Liver (tissue), 9 donors: ENCODE measurements around the gene SLC38A4. TPM values are rescaled to one million over a fixed set of nuclear protein-coding genes. Genes with fewer than 3 reads are reported as not detected.

Source experiments
- DNase-seq: peaks from one replicate; pipeline ENCODE4 v3.0.0-alpha.2; 2017; ENCODE audit warnings: low spot score
- H3K27ac ChIP-seq, 2 donors: one replicate each; pipeline ENCODE4 v1.7.0; 2013; ENCODE audit warnings: inconsistent platforms in 2 of 2, low read length in 2 of 2, control low read depth in 1 of 2, low read depth in 1 of 2, mild to moderate bottlenecking in 1 of 2
- H3K27me3 ChIP-seq, 4 donors: one replicate each; pipeline versions ENCODE4 v1.6.1 to v1.7.0; 2013; ENCODE audit warnings: low read length in 3 of 4, inconsistent platforms in 1 of 4, mild to moderate bottlenecking in 1 of 4, moderate library complexity in 1 of 4; ENCODE audit not compliant: control insufficient read depth in 4 of 4, insufficient read depth in 4 of 4
- H3K36me3 ChIP-seq, 4 donors: one replicate each; pipeline versions ENCODE4 v1.6.1 to v1.7.0; 2013; ENCODE audit warnings: low read length in 3 of 4, mild to moderate bottlenecking in 3 of 4, low read depth in 1 of 4, moderate library complexity in 1 of 4; ENCODE audit not compliant: control insufficient read depth in 4 of 4, insufficient read depth in 3 of 4
- H3K4me1 ChIP-seq, 4 donors: one replicate each; pipeline versions ENCODE4 v1.6.1 to v1.7.0; 2013; ENCODE audit warnings: low read length in 3 of 4, mild to moderate bottlenecking in 3 of 4, moderate library complexity in 1 of 4; ENCODE audit not compliant: control insufficient read depth in 4 of 4, insufficient read depth in 4 of 4
- H3K4me3 ChIP-seq, 3 donors: one replicate each; pipeline versions ENCODE4 v1.6.1 to v1.7.0; 2013; ENCODE audit warnings: low read length in 3 of 3, control low read depth in 1 of 3, low read depth in 1 of 3, mild to moderate bottlenecking in 1 of 3
- H3K9ac ChIP-seq, 2 donors: one replicate each; pipeline ENCODE4 v1.7.0; 2013; ENCODE audit warnings: low read length in 2 of 2, mild to moderate bottlenecking in 2 of 2, moderate library complexity in 2 of 2, control low read depth in 1 of 2, low read depth in 1 of 2
- H3K9me3 ChIP-seq, 4 donors: one replicate each; pipeline versions ENCODE4 v1.6.1 to v1.7.0; 2013; ENCODE audit warnings: low read length in 3 of 4; ENCODE audit not compliant: control insufficient read depth in 4 of 4
- ATF3 ChIP-seq: IDR thresholded peaks from 2 replicates; pipeline ENCODE4 v1.6.1; 2016; ENCODE audit warnings: antibody characterized with exemption
- FOXA1 ChIP-seq: IDR thresholded peaks from 2 replicates; pipeline ENCODE4 v1.6.1; 2016; ENCODE audit warnings: antibody characterized with exemption
- FOXA2 ChIP-seq: IDR thresholded peaks from 2 replicates; pipeline ENCODE4 v1.6.1; 2016; ENCODE audit warnings: antibody characterized with exemption
- HNF4A ChIP-seq, 2 donors: conservative IDR thresholded peaks; 2 replicates each; pipeline ENCODE4 v1.6.1; 2016; ENCODE audit warnings: antibody characterized with exemption in 2 of 2, mild to moderate bottlenecking in 2 of 2
- HNF4G ChIP-seq: IDR thresholded peaks from 2 replicates; pipeline ENCODE4 v1.6.1; 2016; ENCODE audit warnings: antibody characterized with exemption
- JUND ChIP-seq, 2 donors: IDR thresholded peaks; 2 replicates each; pipeline ENCODE4 v1.6.1; 2016; ENCODE audit warnings: antibody characterized with exemption in 2 of 2
- NR2F2 ChIP-seq: IDR thresholded peaks from 2 replicates; pipeline ENCODE4 v1.6.1; 2016; ENCODE audit warnings: antibody characterized with exemption
- REST ChIP-seq: IDR thresholded peaks from 2 replicates; pipeline ENCODE4 v1.6.1; 2016; ENCODE audit warnings: antibody characterized with exemption, mild to moderate bottlenecking
- RXRA ChIP-seq, 2 donors: IDR thresholded peaks; 2 replicates each; pipeline ENCODE4 v1.6.1; 2017 to 2018; ENCODE audit warnings: antibody characterized with exemption in 2 of 2, mild to moderate bottlenecking in 1 of 2
- SP1 ChIP-seq: IDR thresholded peaks from 2 replicates; pipeline ENCODE4 v1.6.1; 2018; ENCODE audit warnings: antibody characterized with exemption, mild to moderate bottlenecking
- TAF1 ChIP-seq: conservative IDR thresholded peaks from 2 replicates; pipeline ENCODE4 v1.6.1; 2016; ENCODE audit warnings: antibody characterized with exemption, mild to moderate bottlenecking
- WGBS: extraction: QIAGEN DNeasy Blood & Tissue Kit; methylation state at CpG from one replicate; pipeline ENCODE4 v1.1.7; 2013; 5-methylcytosine and 5-hydroxymethylcytosine counted together
- polyA plus RNA-seq, 2 donors: library from polyadenylated mRNA; stranded (reverse) in 1 of 2; unstranded in 1 of 2; fragments of 200-250 nt in 1 of 2; fragments of >200 nt in 1 of 2; fragmentation: Nextera tagmentation in 1 of 2; extraction: Ambion mirVana in 1 of 2; gene quantifications; one replicate each; pipeline versions ENCODE4 v1.2.1 to v1.2.3, GENCODE V29; 2013 to 2015
- total RNA-seq, 2 donors: library from RNA; depleted of rRNA; stranded (reverse); fragments of >200 nt; gene quantifications; one replicate each; pipeline ENCODE4 v1.2.3, GENCODE V29; 2014
- TF ChIP-seq, protein P1 (sequence below): IDR thresholded peaks from 2 replicates; pipeline ENCODE4 v1.6.1; 2016; ENCODE audit warnings: antibody characterized with exemption
- donor health status: healthy.
- donor health status: healthy.
- donor health status: healthy.
- donor health status: healthy.
- donor health status: healthy.

SLC38A4 gene
- total and polyA plus RNA-seq, 4 donors, result 92.0 to 389 (median 169) TPM

DNA sequence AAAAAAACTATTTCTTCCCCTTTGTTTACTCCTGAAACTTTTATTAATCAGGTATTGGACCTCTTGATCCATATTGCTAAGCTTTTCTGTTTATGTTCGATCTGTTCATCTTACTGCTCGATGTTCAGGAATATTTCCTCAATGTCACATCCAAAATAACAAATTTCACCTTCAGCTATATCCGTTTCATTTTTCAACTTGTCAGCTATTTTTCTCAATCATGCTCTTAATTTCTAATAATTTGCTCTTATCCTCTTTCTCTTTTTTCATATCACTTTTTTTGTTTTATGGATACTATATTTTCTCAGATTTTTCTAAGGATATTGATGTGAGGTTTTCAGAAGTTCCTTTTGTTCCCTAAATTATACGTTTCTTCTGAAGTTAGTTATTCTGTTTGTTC lies 29.8 kb downstream of the SLC38A4 start:
- Histone ChIP-seq H3K4me3 (no peak overlapping the region), H3K4me1 (peaks cover 8 to 67% (median 42%) of the 10 kb centered on the region in 4 donors), H3K27ac (no peak overlapping the region), H3K9me3 (no peaks in the 10 kb centered on the region), H3K36me3 (peaks cover 0 to 30% (median 19%) of the 10 kb centered on the region in 4 donors), H3K9ac (no peak overlapping the region), H3K27me3 (no peaks in the 10 kb centered on the region)
- WGBS, result 73% methylated on average over 4 of the region's 4 CpGs
- no peak for TF ChIP-seq ATF3
- no peak for DNase-seq

GRCh38 chr12:46794593-46795190 lies 31.1 kb downstream of the SLC38A4 start:
- no peak overlapping the region for H3K27ac ChIP-seq
- H3K36me3 ChIP-seq, result peaks cover 0 to 36% (median 23%) of the 10 kb centered on the region in 4 donors
- H3K4me1 ChIP-seq, result peaks cover 8 to 55% (median 37%) of the 10 kb centered on the region in 4 donors
- no peak overlapping the region for H3K4me3 ChIP-seq
- no peak overlapping the region for H3K9ac ChIP-seq
- no peak for TF ChIP-seq HNF4G
- peak in 1 of 2 donors; percentile 27 for TF ChIP-seq HNF4A (conservative IDR thresholded peaks at IDR 0.05)
- DNase-seq, result no peak
- H3K9me3 ChIP-seq, result no peaks in the 10 kb centered on the region
- H3K27me3 ChIP-seq, result no peaks in the 10 kb centered on the region
- 41% methylated on average over 1 of the region's 1 CpG for WGBS

- Histone ChIP-seq H3K27me3 (no peaks in the 10 kb centered on the region), H3K27ac (no peak overlapping the region), H3K36me3 (peaks cover 1 to 46% (median 31%) of the 10 kb centered on the region in 4 donors), H3K4me3 (no peak overlapping the region), H3K9ac (no peak overlapping the region), H3K4me1 (peaks cover 4 to 48% (median 29%) of the 10 kb centered on the region in 4 donors), H3K9me3 (no peaks in the 10 kb centered on the region)
- WGBS, result 69% methylated on average over 3 of the region's 3 CpGs
- no peak for DNase-seq
- TF ChIP-seq HNF4A (conservative IDR thresholded peaks at IDR 0.05) (no peak), TAF1 (no peak), FOXA1 (no peak), SP1 (no peak), REST (no peak)
- TF ChIP-seq, protein P1, sequence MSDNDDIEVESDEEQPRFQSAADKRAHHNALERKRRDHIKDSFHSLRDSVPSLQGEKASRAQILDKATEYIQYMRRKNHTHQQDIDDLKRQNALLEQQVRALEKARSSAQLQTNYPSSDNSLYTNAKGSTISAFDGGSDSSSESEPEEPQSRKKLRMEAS, result no peak
Observed at GRCh38 chr12:46792925-46793324, 32.9 kb downstream of the SLC38A4 start.

- H3K9ac ChIP-seq, result no peak overlapping the region
- H3K9me3 ChIP-seq, result no peaks in the 10 kb centered on the region
- 88% methylated on average over 1 of the region's 1 CpG for WGBS
- DNase-seq, result no peak
- H3K27ac ChIP-seq, result no peak overlapping the region
- peaks cover 1 to 58% (median 37%) of the 10 kb centered on the region in 4 donors for H3K36me3 ChIP-seq
- no peak overlapping the region for H3K4me3 ChIP-seq
- peaks cover 2 to 54% (median 37%) of the 10 kb centered on the region in 4 donors for H3K4me1 ChIP-seq
- H3K27me3 ChIP-seq, result no peaks in the 10 kb centered on the region
- TF ChIP-seq FOXA2 (no peak), ATF3 (no peak), JUND (IDR thresholded peaks at IDR 0.05) (no peak), RXRA (IDR thresholded peaks at IDR 0.05) (no peak), NR2F2 (no peak), HNF4G (no peak)
Observed at GRCh38 chr12:46790066-46790465, 35.7 kb downstream of the SLC38A4 start.
